ENCODE data around the gene MEF2C.
A peak's percentile ranks its signal among the peaks of the same experiment; 100 is the strongest.

Gene MEF2C

GRCh38 chr5:88888848-88889188, 5.8 kb upstream of the MEF2C start:
- Histone ChIP-seq H3K9me3 (ENCODE audit: control insufficient read depth in 5 of 5, low read length in 5 of 5) (no peaks in the 10 kb centered on the region), H3K4me1 (ENCODE audit: control insufficient read depth in 5 of 5, insufficient read depth in 5 of 5, low read length in 5 of 5) (peaks cover 0 to 53% (median 31%) of the 10 kb centered on the region in 5 donors), H3K27me3 (ENCODE audit: control insufficient read depth in 5 of 5, insufficient read depth in 4 of 5, low read length in 5 of 5) (no peaks in the 10 kb centered on the region), H3K36me3 (ENCODE audit: control insufficient read depth in 5 of 5, insufficient read depth in 5 of 5, low read length in 5 of 5) (no peaks in the 10 kb centered on the region), H3K27ac (ENCODE audit: low read depth, low read length) (peak overlapping the region; percentile 85), H3K9ac (ENCODE audit: low read length in 5 of 5) (peak overlapping the region in 4 of 5 donors; percentile 30 to 77 (median 57)), H3K4me3 (ENCODE audit: low read depth in 1 of 5, low read length in 5 of 5) (peak overlapping the region; percentile 85 to 91 (median 90))

- H3K27ac ChIP-seq (ENCODE audit: low read depth, low read length), result peak overlapping the region; percentile 85
- H3K4me3 ChIP-seq (ENCODE audit: low read depth in 1 of 5, low read length in 5 of 5), result peak overlapping the region in 3 of 5 donors; percentile 85 to 90 (median 86)
- no peak overlapping the region for H3K9ac ChIP-seq (ENCODE audit: low read length in 5 of 5)
Observed at GRCh38 chr5:88888291-88888690, 5.3 kb upstream of the MEF2C start.

DNA sequence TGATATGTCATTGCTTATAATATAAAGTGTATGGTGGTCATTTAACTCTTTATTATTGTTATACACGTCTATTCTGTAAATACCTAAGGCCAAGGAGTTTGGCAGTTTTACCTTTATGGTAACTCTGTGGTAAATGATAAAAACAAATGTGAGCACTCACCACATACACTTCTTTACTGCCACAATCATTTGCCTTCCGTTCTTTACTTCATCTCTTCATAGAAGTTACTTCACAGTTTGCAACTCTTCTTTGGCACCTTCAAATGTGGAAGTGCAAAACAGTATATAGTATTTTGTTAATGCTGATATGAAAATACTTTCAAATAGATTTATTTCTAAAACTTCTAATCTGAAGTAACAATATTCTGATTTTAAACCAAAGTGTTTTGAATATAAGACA, 4.4 kb upstream of the MEF2C start:
- peak overlapping the region; percentile 85 for H3K27ac ChIP-seq (ENCODE audit: low read depth, low read length)
- no peaks in the 10 kb centered on the region for H3K9me3 ChIP-seq (ENCODE audit: control insufficient read depth in 5 of 5, low read length in 5 of 5)
- H3K4me1 ChIP-seq (ENCODE audit: control insufficient read depth in 5 of 5, insufficient read depth in 5 of 5, low read length in 5 of 5), result peaks cover 0 to 53% (median 35%) of the 10 kb centered on the region in 5 donors
- no peak overlapping the region for H3K4me3 ChIP-seq (ENCODE audit: low read depth in 1 of 5, low read length in 5 of 5)
- H3K9ac ChIP-seq (ENCODE audit: low read length in 5 of 5), result no peak overlapping the region
- no peaks in the 10 kb centered on the region for H3K27me3 ChIP-seq (ENCODE audit: control insufficient read depth in 5 of 5, insufficient read depth in 4 of 5, low read length in 5 of 5)
- no peaks in the 10 kb centered on the region for H3K36me3 ChIP-seq (ENCODE audit: control insufficient read depth in 5 of 5, insufficient read depth in 5 of 5, low read length in 5 of 5)

More at GRCh38 chr5:88888291-88888690, 5.3 kb upstream of the MEF2C start:
- no peaks in the 10 kb centered on the region for H3K27me3 ChIP-seq (ENCODE audit: control insufficient read depth in 5 of 5, insufficient read depth in 4 of 5, low read length in 5 of 5)
- no peaks in the 10 kb centered on the region for H3K36me3 ChIP-seq (ENCODE audit: control insufficient read depth in 5 of 5, insufficient read depth in 5 of 5, low read length in 5 of 5)
- H3K9me3 ChIP-seq (ENCODE audit: control insufficient read depth in 5 of 5, low read length in 5 of 5), result no peaks in the 10 kb centered on the region
- H3K4me1 ChIP-seq (ENCODE audit: control insufficient read depth in 5 of 5, insufficient read depth in 5 of 5, low read length in 5 of 5), result peaks cover 0 to 54% (median 33%) of the 10 kb centered on the region in 5 donors

GRCh38 chr5:88886746-88887341, 3.9 kb upstream of the MEF2C start:
- no peaks in the 10 kb centered on the region for H3K36me3 ChIP-seq (ENCODE audit: control insufficient read depth in 5 of 5, insufficient read depth in 5 of 5, low read length in 5 of 5)
- H3K27ac ChIP-seq (ENCODE audit: low read depth, low read length), result peak overlapping the region; percentile 85
- no peaks in the 10 kb centered on the region for H3K27me3 ChIP-seq (ENCODE audit: control insufficient read depth in 5 of 5, insufficient read depth in 4 of 5, low read length in 5 of 5)
- no peaks in the 10 kb centered on the region for H3K9me3 ChIP-seq (ENCODE audit: control insufficient read depth in 5 of 5, low read length in 5 of 5)
- peak overlapping the region in 3 of 5 donors; percentile 46 to 64 (median 50) for H3K4me3 ChIP-seq (ENCODE audit: low read depth in 1 of 5, low read length in 5 of 5)
- H3K4me1 ChIP-seq (ENCODE audit: control insufficient read depth in 5 of 5, insufficient read depth in 5 of 5, low read length in 5 of 5), result peaks cover 0 to 57% (median 35%) of the 10 kb centered on the region in 5 donors
- H3K9ac ChIP-seq (ENCODE audit: low read length in 5 of 5), result peak overlapping the region in 2 of 5 donors; percentile 31 to 57

- no peaks in the 10 kb centered on the region for H3K27me3 ChIP-seq (ENCODE audit: control insufficient read depth in 5 of 5, insufficient read depth in 4 of 5, low read length in 5 of 5)
- H3K27ac ChIP-seq (ENCODE audit: low read depth, low read length), result peak overlapping the region; percentile 85
- peaks cover 0 to 57% (median 35%) of the 10 kb centered on the region in 5 donors for H3K4me1 ChIP-seq (ENCODE audit: control insufficient read depth in 5 of 5, insufficient read depth in 5 of 5, low read length in 5 of 5)
- H3K9me3 ChIP-seq (ENCODE audit: control insufficient read depth in 5 of 5, low read length in 5 of 5), result no peaks in the 10 kb centered on the region
- peak overlapping the region in 3 of 5 donors; percentile 31 to 71 (median 57) for H3K9ac ChIP-seq (ENCODE audit: low read length in 5 of 5)
- H3K4me3 ChIP-seq (ENCODE audit: low read depth in 1 of 5, low read length in 5 of 5), result peak overlapping the region in 3 of 5 donors; percentile 46 to 64 (median 50)
- no peaks in the 10 kb centered on the region for H3K36me3 ChIP-seq (ENCODE audit: control insufficient read depth in 5 of 5, insufficient read depth in 5 of 5, low read length in 5 of 5)
Observed at GRCh38 chr5:88886252-88886651, 3.3 kb upstream of the MEF2C start.

DNA sequence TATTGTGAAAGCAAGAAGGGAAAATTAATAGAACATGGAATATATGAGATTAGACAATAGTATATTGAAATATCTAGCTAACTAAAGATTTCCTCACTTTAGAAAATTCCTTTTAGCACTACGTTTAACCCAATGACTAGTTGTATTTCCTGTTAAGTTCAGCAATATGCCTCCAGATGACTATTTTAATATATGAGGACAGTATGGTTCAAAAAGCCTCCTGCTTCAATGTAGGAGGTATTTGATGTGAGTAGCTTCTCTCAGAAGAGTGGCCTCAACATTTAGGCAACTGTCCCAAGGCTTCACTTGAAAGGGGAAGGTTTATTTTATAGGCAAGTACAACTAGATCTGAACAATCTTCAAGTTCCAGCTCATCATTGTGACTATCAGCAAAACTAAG, 2.0 kb upstream of the MEF2C start:
- Histone ChIP-seq H3K27ac (ENCODE audit: low read depth, low read length) (peak overlapping the region; percentile 85), H3K4me3 (ENCODE audit: low read depth in 1 of 5, low read length in 5 of 5) (peak overlapping the region in 4 of 5 donors; percentile 15 to 97 (median 85)), H3K9me3 (ENCODE audit: control insufficient read depth in 5 of 5, low read length in 5 of 5) (no peaks in the 10 kb centered on the region), H3K36me3 (ENCODE audit: control insufficient read depth in 5 of 5, insufficient read depth in 5 of 5, low read length in 5 of 5) (no peaks in the 10 kb centered on the region), H3K9ac (ENCODE audit: low read length in 5 of 5) (peak overlapping the region in 1 of 5 donors; percentile 31), H3K27me3 (ENCODE audit: control insufficient read depth in 5 of 5, insufficient read depth in 4 of 5, low read length in 5 of 5) (no peaks in the 10 kb centered on the region), H3K4me1 (ENCODE audit: control insufficient read depth in 5 of 5, insufficient read depth in 5 of 5, low read length in 5 of 5) (peaks cover 0 to 51% (median 33%) of the 10 kb centered on the region in 5 donors)

- Histone ChIP-seq H3K27ac (ENCODE audit: low read depth, low read length) (peak overlapping the region; percentile 85), H3K4me1 (ENCODE audit: control insufficient read depth in 5 of 5, insufficient read depth in 5 of 5, low read length in 5 of 5) (peaks cover 0 to 47% (median 31%) of the 10 kb centered on the region in 5 donors), H3K27me3 (ENCODE audit: control insufficient read depth in 5 of 5, insufficient read depth in 4 of 5, low read length in 5 of 5) (no peaks in the 10 kb centered on the region), H3K9me3 (ENCODE audit: control insufficient read depth in 5 of 5, low read length in 5 of 5) (no peaks in the 10 kb centered on the region), H3K36me3 (ENCODE audit: control insufficient read depth in 5 of 5, insufficient read depth in 5 of 5, low read length in 5 of 5) (no peaks in the 10 kb centered on the region), H3K4me3 (ENCODE audit: low read depth in 1 of 5, low read length in 5 of 5) (peak overlapping the region; percentile 83 to 97 (median 87)), H3K9ac (ENCODE audit: low read length in 5 of 5) (peak overlapping the region in 3 of 5 donors; percentile 57 to 76 (median 72))
Observed at GRCh38 chr5:88884608-88884877, 1.6 kb upstream of the MEF2C start.

DNA sequence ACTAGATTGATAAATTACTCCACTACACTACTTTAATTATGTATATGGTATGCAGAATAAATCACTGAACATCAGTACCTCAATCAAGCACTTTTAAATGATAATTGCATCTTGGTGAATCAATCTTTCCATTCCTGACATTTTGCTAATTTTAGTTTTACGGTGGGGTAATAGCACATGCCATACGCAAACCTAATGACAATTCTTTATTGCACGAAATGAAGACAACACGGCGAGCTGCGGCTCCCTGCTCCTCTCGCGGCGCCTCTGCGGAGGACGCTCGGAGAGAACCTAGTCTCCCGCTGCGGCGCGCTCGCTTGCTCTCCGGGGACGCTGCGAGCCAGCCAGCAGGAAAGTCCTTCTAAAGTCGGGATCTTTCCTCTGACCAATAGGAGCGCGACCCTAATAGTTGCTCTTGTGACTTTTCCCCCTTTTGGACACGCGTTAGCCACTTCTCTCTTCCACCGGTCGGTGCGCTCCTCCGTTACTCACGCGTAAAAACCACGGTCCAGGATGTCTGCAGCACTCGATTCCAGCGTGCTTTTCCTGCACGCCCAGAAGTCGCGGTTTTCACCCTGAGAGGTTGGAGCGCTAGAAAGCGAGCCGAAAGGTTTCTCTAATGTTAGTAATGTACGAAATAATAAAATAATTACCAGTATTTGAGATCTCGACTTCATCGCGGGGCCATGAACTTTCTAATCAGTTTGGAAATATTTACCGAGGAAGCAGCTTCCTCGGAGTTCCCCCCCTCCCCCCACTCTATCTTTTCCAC, 1.0 kb upstream of the MEF2C start:
- Histone ChIP-seq H3K9me3 (ENCODE audit: control insufficient read depth in 5 of 5, low read length in 5 of 5) (no peaks in the 10 kb centered on the region), H3K36me3 (ENCODE audit: control insufficient read depth in 5 of 5, insufficient read depth in 5 of 5, low read length in 5 of 5) (no peaks in the 10 kb centered on the region), H3K27me3 (ENCODE audit: control insufficient read depth in 5 of 5, insufficient read depth in 4 of 5, low read length in 5 of 5) (no peaks in the 10 kb centered on the region), H3K4me1 (ENCODE audit: control insufficient read depth in 5 of 5, insufficient read depth in 5 of 5, low read length in 5 of 5) (peaks cover 0 to 42% (median 29%) of the 10 kb centered on the region in 5 donors), H3K27ac (ENCODE audit: low read depth, low read length) (peak overlapping the region; percentile 85), H3K9ac (ENCODE audit: low read length in 5 of 5) (peak overlapping the region; percentile 57 to 80 (median 74)), H3K4me3 (ENCODE audit: low read depth in 1 of 5, low read length in 5 of 5) (peak overlapping the region; percentile 83 to 97 (median 87))

DNA sequence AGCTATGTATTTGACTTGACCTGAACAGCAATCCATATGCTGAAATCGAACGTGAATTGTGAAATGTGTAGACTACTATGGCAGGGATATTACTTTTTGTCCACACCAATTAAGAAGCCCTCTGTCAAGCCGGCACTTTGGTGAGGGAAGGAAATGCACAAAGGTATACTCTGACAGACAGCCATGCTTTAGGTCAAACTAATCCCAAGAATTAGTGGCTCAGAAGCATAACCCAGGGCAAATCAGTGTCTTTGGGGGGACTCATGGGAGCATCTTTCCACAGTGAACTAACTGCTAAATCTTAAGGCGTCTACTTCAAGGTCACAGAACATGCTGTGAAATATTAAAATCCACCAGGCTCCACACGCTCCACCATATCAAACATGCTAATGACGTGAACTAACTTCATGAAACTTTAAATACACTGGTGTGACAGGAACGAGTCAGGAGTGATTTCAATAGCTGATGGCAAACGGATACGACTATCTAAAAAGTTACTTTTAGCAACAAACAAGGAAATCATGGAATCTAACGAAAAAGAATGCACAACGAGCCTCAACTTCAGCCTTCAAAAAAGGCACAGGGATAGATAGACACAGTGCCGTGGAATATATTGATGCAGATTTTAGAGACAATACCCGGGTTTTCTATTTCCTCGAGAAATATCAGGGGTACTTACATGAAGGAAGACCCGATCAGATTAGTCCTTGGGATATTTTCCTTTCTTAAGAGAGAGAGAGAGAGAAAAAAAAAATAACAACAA, 527 bp downstream of the MEF2C start:
- Histone ChIP-seq H3K27me3 (ENCODE audit: control insufficient read depth in 5 of 5, insufficient read depth in 4 of 5, low read length in 5 of 5) (no peaks in the 10 kb centered on the region), H3K36me3 (ENCODE audit: control insufficient read depth in 5 of 5, insufficient read depth in 5 of 5, low read length in 5 of 5) (no peaks in the 10 kb centered on the region), H3K4me1 (ENCODE audit: control insufficient read depth in 5 of 5, insufficient read depth in 5 of 5, low read length in 5 of 5) (peaks cover 0 to 40% (median 32%) of the 10 kb centered on the region in 5 donors), H3K9me3 (ENCODE audit: control insufficient read depth in 5 of 5, low read length in 5 of 5) (no peaks in the 10 kb centered on the region), H3K4me3 (ENCODE audit: low read depth in 1 of 5, low read length in 5 of 5) (peak overlapping the region; percentile 83 to 97 (median 87)), H3K9ac (ENCODE audit: low read length in 5 of 5) (peak overlapping the region; percentile 51 to 92 (median 85)), H3K27ac (ENCODE audit: low read depth, low read length) (peak overlapping the region; percentile 85)
